ENCODE data around the gene ADAMTS17.
A peak's percentile ranks its signal among the peaks of the same experiment; 100 is the strongest.

The ADAMTS17 gene

DNA sequence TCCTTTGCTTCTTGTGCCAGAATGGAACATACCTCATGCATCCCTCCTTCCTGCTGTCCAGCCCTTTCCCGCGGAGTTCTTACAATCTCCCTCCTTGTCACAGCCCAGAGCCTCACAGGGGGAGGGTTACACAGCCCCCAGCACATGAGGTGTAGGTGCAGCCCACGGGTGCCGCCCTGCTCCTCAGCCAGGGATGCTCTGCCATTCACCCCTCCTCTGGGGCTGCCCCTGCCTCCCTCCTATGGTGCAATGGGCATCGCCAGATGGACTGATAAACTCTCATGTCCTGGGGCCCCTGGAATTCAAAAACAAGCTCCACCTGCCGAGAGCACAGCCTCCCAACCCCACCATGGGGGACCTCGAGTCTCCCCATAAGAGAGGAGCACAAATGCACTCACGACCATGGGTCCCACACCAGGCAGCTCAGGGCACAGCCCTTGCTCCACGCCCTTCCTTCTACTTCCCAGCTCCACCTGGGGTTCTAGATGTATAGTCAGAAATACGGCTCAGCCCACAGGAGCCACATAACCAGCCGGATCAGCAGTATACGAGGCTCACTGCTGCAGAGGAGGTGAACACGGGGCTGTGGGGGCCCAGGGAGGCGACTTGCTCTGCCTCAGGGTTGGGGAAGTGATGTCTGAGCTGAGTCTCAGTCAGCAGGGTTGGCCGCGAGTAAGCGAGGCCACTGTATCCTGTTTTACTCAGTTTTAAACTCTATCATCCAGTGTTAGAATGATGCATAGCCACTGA is 338.8 kb downstream of the ADAMTS17 start:
- no peak for DNase-seq

DNA sequence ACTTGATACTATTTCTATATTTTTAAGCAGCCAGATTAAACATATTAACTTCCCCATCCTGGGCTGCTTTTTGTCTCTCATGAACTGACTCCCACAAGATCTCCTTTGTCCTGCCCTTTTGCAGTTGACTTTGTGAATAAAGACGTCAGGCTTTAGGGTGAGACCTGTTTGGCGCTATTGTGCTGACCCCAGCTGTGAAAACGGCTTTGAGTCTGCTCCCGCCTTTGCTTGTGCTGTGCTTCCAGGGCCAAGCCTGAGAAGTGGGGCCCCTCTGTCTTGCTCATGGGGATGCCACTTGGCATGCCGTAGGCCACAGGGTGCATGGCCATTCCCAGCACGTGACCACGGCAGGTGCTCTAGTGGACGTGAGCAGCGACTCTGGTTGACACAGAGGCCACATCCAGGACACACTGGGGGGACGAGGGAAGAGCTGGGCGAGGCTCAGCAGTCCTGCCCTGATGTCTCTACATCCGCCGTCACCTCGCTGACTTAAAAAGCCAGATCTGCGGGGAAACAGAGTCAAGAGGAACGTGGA is 339.6 kb downstream of the ADAMTS17 start:
- DNase-seq, result peak in 11 of 56 donors; percentile 8 to 38 (median 19)

DNA sequence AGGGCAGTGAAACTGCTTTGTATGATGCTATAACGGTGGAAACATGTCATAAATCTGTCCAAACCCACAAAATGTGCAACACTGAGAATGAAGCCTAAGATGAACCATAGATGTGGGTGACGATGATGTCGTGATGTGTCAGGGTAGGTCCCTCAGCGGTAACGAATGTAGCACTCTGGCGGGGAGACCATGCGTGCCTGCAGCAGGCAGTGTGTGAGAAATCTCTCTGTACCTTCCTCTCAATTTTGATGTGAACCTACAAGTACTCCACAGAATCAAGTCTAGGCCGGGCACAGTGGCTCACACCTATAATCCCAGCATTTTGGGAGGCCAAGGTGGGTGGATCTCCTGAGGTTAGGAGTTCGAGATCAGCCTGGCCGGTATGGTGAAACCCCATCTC is 340.4 kb downstream of the ADAMTS17 start:
- DNase-seq, result no peak

DNA sequence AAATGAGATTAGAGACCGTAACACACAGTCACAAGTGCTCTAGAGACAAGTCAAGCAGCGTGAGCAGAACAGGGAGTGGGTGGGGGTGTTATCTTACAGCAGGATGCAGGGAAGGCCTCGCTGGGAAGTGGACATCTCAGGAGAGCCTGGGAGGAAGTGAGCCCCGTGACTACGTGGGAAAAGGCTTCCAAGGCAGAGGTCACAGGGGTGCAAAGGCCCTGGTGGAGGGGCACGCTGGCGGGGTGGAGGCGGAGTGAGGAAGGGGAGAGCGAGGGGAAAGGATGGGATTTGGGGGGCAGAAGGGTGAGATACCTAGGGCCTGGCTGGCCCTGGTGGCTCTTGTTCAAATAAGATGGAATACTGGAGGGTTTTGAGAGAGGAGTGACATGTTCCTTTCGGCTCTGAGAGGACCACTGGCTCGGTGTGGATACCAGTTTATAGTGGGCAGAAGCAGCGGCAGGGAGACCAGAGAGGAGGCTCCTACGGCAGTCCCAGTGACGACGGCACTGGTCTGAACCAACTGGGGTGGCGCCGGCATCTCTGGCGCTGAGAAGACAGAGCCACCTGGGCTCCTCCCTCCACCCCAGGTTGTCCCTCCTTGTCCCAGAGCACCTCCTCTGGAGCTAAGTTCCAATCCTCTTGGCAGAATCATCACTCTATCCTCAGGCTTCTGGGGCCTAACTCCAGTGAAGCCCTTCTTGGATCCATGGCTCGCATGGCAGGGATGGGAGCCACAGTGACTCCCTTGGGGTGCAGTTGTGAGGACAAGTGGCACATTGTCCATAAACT is 342.3 kb downstream of the ADAMTS17 start:
- no peak for DNase-seq

DNA sequence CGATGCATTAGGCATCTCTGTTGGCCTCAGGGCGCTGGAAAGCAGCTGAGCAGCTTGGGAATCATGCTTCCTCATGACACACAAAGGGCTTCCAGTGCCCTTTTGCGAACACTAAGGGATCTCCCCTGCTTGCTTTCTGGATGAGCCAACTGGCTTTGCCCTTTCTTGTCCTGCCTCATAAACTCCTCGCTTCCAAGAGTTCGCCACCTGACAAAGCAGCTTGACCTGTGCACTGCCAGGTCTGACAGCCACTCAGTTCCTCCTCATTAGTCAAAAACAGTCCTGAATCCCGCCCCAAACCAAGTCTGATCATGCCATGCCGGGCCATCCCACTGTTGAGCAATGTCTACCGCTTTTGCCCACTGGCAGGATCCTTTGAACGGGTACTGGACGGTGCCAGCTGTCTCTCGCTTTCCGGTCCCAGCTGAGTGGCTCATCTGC is 343.1 kb downstream of the ADAMTS17 start:
- no peak for DNase-seq

DNA sequence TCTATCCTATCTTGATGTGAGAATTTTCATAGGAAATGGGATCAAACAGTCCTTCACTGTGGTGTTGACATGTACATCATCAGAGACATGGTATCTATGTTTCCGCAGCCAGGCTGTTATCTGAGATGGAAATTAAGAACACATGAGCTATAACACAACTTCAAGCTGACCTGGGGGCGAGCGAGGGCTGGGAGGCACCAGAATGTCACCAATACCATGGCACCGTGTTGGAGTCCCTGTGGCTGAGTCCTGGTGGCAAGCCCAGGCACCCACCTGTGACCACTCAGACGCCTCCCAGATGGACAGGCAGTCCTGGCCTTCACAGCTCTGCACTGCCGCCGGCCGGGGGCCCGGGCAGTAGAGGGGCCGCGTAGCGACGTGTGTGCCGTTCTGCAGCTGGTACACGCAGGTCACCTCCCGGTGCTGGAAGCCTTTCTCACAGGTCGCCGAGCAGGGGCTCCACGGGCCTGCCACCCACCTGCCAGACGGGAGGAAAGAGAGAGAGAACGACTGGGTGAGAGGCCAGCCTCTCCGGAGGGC is 344.6 kb downstream of the ADAMTS17 start:
- DNase-seq, result no peak

DNA sequence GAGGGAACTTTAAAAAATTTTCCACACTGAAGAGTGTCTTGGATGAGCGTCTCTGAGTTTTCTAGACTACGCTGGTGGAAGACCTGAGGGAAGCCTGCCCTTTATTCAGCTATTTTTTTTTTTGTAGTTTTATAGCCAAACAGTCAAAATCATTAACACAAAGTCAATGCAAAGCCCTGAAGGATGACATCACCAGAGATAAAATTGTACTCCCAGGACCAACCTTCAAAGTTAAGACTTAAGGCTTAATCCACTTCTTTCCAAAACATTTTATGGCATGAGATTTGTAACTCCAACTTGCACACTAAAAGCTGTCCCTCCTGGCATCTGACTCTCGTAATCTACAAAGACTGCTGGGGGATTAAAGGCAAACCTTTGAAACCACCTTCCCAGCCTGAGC is 345.1 kb downstream of the ADAMTS17 start:
- DNase-seq, result no peak

DNA sequence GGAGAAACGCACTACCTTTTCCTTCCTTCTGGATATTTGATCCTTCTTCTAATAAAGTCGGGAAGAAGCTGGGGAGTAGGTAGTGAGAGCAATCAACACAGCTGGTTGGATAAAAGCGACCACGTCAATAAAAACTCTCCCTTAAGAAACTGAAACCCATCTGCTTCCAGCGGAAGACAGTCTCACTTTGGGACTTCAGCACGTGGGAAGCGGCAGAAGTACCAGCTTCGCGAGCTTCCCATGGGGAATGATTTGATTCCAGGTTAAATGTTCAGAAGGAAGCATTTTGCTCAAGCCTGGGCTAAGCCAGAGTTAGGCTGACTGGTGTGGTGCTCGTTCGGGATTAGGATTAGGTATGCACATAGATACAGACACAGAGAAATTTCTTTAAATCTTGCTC is 346.2 kb downstream of the ADAMTS17 start:
- no peak for DNase-seq

DNA sequence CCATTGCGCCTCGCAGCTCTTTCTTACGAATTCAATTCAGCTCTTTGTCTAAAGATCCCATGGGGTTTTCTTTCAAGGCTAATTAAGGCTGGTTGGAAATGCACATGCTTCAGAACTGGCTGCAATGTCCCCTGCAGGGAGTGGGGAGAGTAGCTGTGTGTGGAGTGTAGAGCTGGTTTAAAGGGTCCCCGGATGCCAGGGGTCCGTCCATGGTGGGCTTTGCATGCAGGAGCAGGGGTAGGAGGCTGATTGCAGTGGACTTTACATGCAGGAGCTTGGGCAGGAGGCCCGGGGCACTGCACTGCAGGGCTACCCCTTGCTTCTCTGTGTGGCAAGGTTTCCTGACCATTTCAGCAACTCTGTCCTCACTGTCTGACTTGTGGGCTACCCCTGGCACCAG is 346.9 kb downstream of the ADAMTS17 start:
- no peak for DNase-seq

DNA sequence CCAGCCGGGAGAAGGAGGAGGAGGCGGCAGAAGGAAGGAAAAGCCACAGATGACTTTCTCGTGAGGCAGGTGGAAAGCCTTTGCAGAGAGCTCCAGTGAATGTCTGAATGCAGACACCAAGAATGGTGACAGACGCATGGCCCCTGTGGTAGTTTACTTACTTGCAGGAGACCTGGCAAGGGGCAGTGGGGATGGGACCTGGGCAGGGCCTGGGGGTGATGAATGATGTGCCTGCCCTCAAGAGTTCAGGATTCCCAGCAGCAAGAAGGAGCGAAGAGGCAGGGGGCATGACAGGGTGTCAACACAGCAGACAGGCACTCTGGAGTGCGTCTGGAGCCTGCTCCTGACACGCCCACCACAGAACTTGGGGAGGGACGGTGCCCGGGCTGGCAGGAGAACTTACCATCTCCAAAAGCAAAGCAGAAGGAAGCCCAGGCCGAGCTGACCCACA is 348.1 kb downstream of the ADAMTS17 start:
- DNase-seq, result no peak

DNA sequence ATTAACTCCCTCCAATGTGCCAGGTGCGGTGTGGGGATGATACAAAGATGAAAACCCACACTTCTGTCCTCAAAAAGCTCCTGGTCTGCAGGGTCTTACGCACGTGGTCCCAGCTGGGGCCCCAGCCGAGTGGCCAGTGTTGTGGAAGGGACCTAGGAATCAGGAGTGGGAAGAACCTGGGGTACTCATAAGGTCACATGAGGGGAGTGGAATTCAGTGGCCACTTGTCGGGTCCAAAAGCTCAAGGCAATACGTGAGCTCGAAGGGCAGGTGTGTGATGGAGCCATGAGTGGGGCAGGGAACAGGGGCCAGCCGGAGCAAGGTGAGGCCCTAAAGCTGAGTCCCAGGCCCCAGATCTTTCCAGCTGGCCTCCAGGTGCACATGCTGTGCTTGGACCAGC is 348.5 kb downstream of the ADAMTS17 start:
- DNase-seq, result no peak

DNA sequence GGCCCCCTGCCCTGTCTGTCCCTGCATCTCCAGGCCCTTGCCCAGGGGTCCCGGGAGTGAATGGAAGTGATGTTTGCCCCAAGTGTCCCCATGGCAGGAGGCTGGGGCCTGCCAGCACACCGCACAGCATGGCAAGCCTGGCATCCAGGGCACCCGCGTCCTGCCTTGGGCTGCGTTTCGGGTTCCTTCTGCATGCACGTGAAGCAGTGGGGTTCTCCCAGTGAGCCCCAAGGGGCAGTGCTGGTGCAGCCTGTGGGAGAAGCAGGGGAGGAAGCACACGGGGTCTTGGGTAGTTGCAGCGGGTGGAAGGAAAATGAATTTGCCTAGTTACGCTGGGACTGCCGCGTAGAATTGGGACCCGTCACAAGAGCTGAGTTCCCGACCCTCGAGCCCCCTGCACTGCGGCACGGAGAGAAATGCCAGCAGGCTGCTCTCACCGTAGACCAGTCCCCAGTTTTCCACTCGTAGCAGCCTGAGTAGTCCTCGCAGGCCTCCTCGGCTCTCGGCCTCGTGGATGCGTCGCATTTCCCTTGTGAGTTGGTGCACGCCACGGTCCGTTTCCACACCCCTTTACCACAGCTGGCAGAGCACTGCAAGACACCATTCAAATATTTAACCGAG is 349.1 kb downstream of the ADAMTS17 start:
- DNase-seq, result no peak

DNA sequence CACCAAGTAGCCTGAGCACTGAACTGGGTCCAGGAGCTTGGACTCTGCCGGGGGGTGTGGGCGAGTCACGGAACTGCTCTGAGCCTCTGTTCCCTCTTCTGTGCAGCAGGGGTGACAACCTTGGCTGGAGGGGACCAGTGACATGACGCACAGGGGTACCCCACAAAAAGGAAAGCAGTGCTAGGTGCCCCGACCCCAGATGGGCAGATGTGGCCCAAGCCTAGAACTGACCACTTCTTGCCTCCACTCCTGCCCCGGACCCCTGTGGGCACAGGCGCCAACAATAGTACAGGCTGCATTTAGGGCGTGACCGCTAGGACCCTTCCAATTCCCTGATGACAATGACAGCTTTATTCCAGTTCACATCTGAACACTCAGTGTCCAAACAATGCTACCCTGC is 352.7 kb downstream of the ADAMTS17 start:
- no peak for DNase-seq

DNA sequence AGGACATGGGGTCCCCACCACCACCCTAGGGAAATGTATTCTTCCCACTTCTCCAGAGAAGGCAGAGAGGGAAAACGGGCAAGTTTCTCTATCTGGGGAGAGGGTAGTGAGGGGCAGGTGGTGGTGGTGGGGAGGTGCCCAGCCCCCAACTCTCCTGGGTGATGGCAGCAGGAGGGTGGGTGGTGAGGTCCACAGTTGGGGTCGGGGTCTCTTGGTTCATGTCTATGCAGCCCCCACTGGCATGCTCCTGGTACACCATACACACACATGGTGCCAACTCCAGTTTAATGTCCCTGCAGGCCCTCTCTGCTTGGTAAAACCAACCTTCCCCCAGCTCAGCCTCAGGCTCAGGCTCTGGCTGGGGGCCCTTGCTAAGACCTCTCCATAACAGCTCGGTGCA is 354.1 kb downstream of the ADAMTS17 start:
- no peak for DNase-seq

DNA sequence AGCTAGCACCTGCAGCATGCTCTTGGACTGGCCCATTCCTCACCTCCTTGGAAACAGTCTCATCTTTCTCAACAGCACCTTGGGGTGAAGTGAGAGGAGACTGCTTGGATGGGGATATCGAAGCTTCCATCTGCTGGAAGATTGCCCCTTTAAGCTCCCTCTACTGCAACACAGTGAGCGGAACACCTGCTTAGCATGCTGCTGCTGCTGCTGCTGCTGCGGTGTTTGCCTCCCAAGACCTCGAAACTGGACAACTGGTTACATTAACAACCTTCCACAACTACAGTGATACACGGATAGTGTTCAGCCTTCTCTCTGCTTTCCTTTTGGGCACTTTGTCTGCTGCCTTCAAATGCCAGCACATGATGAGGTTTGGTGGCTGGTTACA is 354.7 kb downstream of the ADAMTS17 start:
- DNase-seq, result peak in 2 of 56 donors; percentile 17 to 37

DNA sequence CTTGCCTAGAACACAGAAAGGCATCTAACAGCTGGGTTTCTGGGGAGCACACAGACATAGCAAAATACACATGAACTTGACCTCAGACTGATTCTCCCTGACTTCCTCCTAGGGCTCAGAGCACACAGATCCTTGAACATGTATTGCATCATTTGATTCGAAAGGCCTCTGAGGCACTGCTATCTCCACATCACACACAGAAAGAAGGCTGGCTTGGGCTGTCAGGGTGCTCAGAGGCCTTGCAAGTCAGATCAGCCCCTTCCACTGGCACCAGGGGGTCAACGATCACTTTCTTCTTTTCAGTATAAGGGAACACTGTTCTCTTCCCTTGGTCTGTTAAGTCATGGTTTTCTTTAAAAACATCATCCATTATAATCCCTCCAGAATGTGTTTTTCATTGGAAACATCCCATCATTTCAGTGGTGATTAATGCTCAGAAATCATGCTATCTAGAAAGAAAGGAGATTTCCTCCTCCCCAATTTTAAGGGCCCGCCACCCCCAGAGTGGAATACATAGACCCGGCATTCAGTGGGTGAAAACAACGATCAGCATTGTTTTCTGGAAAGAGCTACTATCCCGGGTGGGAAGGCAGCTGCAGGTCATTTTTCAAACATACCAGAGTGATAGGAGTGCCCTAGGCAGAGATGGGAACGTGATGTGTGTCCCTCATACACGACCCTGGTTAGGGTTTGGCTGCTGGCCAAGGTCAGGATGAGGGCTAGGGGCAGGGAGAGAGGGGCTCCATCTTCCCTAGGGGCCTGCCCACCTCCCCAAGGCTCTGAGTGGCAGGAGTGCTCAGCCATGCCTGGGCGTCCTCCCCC is 355.3 kb downstream of the ADAMTS17 start:
- DNase-seq, result peak in 35 of 56 donors; percentile 5 to 63 (median 33)

DNA sequence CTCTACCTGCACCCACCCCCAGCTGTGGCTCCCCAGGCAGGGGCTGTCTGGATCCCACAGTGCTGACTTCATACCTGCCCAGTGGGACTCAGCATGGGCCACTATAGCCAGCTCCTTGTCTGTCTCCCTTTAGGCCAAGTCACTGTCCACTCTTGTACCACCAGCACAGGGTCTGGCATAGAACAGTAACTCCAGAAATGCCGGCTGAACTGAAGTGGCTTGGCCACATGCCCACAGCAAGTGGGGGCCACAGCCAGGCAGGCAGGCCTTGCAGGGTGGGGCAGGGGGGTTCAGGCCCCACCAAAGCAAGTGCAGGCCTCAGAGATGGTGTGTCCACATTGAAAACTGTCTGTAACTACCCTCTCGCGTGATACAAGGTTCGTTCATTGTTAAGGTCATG is 355.9 kb downstream of the ADAMTS17 start:
- DNase-seq, result no peak

DNA sequence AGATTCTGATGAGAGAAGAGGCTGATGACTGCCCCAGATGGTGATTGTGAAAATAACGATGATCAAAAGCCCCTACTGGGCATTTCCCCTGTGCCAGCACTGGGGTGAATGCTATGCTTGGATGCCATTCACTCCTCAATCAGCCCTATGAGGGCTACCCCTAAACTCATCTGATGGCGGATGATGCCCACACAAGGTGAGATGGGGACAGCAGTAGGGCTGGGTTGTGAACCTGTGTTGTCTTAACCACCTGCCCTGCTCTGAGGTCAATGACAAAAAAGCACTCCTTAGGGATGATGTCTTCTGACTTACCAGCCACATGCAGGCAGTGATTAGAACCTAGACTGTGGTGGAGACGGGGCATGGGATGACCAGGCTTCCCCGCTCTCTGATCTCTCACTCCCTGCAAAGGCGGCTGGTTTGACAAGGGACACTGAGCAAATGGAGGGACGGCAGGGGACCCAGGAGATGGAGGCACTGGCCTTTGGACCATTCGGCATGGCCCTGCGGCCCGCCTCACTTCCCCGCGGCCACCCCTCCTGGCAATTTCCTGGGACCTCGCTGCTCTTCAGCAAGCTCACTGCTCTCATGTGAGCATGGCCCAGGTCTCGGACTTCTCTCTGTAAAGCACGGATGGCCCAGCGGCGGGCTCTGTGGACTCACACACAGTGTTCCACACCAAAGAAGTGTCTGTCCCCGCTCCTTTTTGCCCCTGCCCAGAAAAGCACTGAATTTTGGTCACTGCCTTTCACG is 357.1 kb downstream of the ADAMTS17 start:
- no peak for DNase-seq

DNA sequence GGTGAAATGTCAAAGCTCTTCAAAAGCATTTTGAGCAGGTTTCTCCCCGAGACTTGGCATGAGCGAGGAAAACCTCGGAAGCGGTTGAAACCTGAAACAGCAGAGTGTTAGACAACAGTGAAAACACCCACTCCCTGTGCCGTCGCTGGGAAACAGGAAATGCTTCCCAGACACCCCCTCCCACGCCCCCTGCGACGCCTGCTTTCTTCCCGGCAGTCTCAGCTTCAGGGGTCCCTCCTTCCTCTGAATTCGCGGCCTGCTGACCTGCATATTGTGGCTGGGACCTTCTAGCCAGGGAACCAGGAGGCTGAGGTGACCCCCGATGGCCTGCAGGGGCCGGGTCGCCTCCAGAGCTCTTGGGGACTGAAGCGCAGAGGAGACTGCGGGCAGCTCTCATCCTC is 357.9 kb downstream of the ADAMTS17 start:
- DNase-seq, result peak in 1 of 56 donors; percentile 7
